ENCODE measurements around the gene CASP12.

DNA sequence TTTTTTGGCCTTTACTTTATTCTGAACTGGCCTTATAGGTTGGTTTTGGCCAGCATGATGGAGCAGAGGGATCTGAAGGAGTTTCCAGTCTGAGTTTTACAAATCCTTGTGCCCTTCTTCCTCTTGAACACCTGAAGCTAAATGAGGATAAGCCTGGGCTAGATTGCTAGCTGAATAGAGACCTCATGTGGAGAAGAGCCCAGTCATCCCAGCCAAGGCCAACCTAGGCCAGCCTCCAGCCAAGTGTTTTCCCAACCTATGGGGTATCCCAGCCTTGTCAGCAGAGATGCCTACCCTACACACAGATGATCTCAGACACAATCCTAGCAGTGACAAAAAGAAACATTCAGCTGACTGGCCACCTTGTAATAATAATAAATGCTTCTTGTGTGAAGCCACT lies 966 bp upstream of the CASP12 start:
- TF ChIP-seq, protein P1, sequence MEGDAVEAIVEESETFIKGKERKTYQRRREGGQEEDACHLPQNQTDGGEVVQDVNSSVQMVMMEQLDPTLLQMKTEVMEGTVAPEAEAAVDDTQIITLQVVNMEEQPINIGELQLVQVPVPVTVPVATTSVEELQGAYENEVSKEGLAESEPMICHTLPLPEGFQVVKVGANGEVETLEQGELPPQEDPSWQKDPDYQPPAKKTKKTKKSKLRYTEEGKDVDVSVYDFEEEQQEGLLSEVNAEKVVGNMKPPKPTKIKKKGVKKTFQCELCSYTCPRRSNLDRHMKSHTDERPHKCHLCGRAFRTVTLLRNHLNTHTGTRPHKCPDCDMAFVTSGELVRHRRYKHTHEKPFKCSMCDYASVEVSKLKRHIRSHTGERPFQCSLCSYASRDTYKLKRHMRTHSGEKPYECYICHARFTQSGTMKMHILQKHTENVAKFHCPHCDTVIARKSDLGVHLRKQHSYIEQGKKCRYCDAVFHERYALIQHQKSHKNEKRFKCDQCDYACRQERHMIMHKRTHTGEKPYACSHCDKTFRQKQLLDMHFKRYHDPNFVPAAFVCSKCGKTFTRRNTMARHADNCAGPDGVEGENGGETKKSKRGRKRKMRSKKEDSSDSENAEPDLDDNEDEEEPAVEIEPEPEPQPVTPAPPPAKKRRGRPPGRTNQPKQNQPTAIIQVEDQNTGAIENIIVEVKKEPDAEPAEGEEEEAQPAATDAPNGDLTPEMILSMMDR (IDR thresholded peaks at IDR 0.05; ENCODE audit: insufficient read depth, low read length, poor library complexity, severe bottlenecking): no peak
- no peak for TF ChIP-seq EZH2phosphoT487 (conservative IDR thresholded peaks at IDR 0.05; ENCODE audit: low read length)
